Effector memory CD4-positive, alpha-beta T cell (primary cell): ENCODE results near the gene FADS3.

Experiments used
- DNase-seq, 3 donors: peaks; one replicate each; pipeline ENCODE4 v3.0.0-alpha.2; 2020
- H3K27ac ChIP-seq: 2 replicates; pipeline ENCODE4 v1.7.0; 2013; ENCODE audit warnings: mild to moderate bottlenecking, low read length, moderate library complexity; ENCODE audit not compliant: insufficient read depth, poor library complexity, severe bottlenecking
- H3K27me3 ChIP-seq: replicated peaks from 2 replicates; pipeline ENCODE4 v1.7.0; 2013; ENCODE audit warnings: mild to moderate bottlenecking, low read length; ENCODE audit not compliant: insufficient read depth, control insufficient read depth, poor library complexity, severe bottlenecking
- H3K36me3 ChIP-seq: 2 replicates; pipeline ENCODE4 v1.7.0; 2013; ENCODE audit warnings: mild to moderate bottlenecking, low read length, moderate library complexity; ENCODE audit not compliant: control insufficient read depth, insufficient read depth
- H3K4me1 ChIP-seq: 2 replicates; pipeline ENCODE4 v1.7.0; 2013; ENCODE audit warnings: low read length, mild to moderate bottlenecking; ENCODE audit not compliant: control insufficient read depth, insufficient read depth, poor library complexity, severe bottlenecking
- H3K4me3 ChIP-seq: 2 replicates; pipeline ENCODE4 v1.7.0; 2013; ENCODE audit warnings: low read length, low read depth, mild to moderate bottlenecking; ENCODE audit not compliant: insufficient read depth, poor library complexity, severe bottlenecking
- H3K9me3 ChIP-seq: 2 replicates; pipeline ENCODE4 v1.7.0; 2013; ENCODE audit warnings: mild to moderate bottlenecking, low read length, moderate library complexity; ENCODE audit not compliant: control insufficient read depth

Gene FADS3

DNA sequence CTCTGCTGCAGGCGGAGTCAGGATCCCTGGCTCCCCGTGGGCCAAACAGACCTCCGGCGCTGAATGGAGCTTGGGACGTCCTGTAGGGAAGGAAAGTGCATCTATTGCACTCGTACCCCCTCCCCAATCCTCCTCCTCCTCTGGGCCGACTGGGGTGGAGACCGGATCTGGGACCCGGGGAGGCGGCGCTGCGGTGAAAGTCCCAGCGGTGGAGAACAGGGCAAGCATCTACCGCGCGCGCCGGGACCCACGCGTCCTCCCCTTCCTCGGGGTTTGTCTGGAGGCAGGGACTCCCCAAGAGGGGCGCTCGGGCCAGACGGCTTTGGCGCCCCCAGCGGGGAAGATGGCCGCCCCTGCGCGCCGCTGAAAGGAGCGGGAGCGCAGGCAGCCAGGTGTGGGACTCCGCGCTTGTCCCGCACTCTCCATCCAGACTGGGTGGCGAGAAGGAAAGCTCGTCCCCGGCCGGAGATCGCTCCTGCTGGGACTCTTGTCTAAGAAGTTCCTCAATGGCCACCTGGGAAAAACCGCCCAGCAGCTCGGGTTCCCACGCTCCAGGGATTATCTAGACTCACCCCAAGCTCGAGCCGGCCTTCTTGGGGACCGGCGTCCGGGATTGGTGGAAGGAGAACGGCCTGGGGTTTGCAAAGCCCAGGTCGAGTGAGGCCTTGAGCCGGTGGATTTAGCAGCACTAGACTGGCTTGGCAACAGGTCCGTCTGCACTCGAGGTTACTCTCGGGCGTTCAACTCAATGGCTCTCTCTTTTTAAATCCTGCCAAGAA, 62.5 kb downstream of the FADS3 start:
- Histone ChIP-seq H3K27ac (no peak overlapping the region), H3K9me3 (no peaks in the 10 kb centered on the region), H3K4me3 (peak overlapping the region; percentile 57), H3K36me3 (no peaks in the 10 kb centered on the region), H3K4me1 (peaks cover 26% of the 10 kb centered on the region), H3K27me3 (peaks cover 16% of the 10 kb centered on the region)
- DNase-seq: peak in 1 of 3 donors; percentile 37

DNA sequence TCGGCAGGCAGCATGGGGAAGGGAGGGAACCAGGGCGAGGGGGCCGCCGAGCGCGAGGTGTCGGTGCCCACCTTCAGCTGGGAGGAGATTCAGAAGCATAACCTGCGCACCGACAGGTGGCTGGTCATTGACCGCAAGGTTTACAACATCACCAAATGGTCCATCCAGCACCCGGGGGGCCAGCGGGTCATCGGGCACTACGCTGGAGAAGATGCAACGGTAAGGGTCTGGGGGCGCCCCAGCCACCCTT, 63.0 kb downstream of the FADS3 start:
- H3K36me3 ChIP-seq: no peaks in the 10 kb centered on the region
- no peaks in the 10 kb centered on the region for H3K9me3 ChIP-seq
- H3K4me1 ChIP-seq: peaks cover 23% of the 10 kb centered on the region
- peaks cover 16% of the 10 kb centered on the region for H3K27me3 ChIP-seq
- peak overlapping the region; percentile 57 for H3K4me3 ChIP-seq
- H3K27ac ChIP-seq: no peak overlapping the region
- no peak for DNase-seq

DNA sequence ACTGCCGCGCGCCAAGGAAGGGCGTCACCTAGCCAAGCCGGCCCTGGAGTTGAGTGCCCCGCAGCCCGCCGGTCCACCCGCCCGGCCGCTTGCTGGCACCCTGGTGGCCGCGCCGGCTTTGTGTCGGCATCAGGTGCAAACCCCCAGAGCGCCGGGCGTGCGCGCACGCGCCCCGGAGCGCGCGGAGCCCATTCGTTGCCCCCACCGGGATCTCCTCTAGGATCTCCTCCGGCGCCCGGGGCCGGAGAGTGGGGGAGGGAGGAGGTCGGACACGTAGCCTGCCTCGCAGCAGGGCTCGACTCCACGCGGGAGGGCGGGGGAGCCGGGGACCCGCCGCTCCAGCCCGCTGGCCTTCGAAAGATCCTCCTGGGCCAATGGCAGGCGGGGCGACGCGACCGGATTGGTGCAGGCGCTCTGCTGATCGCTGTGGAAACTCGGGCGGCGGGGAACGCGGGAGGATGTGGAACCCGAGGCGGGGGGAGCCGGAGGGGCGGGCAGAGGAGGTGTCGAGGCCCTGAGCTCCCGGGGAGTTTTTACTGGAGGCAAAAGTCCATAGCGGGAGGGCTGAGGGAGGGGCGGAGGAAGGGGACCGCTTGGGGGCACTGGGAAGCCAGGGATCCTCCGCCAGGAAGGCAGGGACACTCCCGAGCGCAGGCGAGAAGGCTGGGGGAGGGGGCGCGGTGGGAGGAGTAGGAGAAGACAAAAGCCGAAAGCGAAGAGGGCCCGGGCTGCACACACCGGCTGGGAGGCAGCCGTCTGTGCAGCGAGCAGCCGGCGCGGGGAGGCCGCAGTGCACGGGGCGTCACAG, 63.6 kb downstream of the FADS3 start, which contains the start of gene FADS2:
TSS of gene FADS2 (plus strand) at position 730 of the 808 bp plus-strand sequence. CDS start 91 bp downstream, outside the sequence.
- no peaks in the 10 kb centered on the region for H3K36me3 ChIP-seq
- peaks cover 16% of the 10 kb centered on the region for H3K27me3 ChIP-seq
- peak within 1 kb of the TSS; percentile 57 for H3K4me3 ChIP-seq
- H3K4me1 ChIP-seq: peaks cover 23% of the 10 kb centered on the region
- H3K9me3 ChIP-seq: no peaks in the 10 kb centered on the region
- H3K27ac ChIP-seq: no peak within 1 kb of the TSS
- peak; percentile 12 to 82 (median 50) for DNase-seq

DNA sequence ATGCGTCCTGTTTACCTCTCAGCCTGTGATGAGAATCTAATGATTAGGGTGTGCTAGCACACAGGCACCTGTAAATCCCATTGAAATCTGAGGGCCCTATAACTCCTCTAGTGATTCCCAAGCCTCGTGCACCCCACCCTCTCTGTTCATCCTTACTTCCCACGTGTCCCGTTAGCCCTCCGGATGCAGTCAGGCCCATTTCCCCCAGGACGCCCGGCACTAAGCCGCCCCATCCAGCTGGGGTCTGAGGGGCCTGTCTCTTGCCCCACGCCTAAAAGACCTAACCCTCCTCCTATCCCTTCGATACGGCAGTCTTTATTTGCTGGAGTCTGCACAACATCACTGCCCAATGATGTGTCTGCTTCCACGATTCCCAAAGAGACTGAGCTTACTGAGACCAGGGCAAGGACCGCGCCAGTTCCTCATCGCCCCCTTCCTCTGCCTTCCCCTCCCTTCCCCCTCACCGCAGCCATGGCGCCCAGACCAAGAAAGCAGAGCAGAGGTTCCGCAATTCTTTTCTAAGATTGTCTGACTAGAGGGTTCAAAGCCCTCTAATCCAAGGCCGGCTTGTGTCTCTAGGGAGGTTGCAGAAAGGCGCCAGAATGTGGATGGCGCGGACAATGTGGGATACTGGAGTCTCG, 64.3 kb downstream of the FADS3 start:
- H3K27me3 ChIP-seq: peaks cover 16% of the 10 kb centered on the region
- no peak for DNase-seq
- H3K4me1 ChIP-seq: peaks cover 23% of the 10 kb centered on the region
- peak overlapping the region; percentile 57 for H3K4me3 ChIP-seq
- no peaks in the 10 kb centered on the region for H3K9me3 ChIP-seq
- no peak overlapping the region for H3K27ac ChIP-seq
- H3K36me3 ChIP-seq: no peaks in the 10 kb centered on the region
